OCI-LY7 (cell line): ENCODE data around the gene MYRIP. TPM values are rescaled to one million over a fixed set of nuclear protein-coding genes. Genes with fewer than 3 reads are reported as not detected.

Source experiments
- BruUV-seq: library from RNA; stranded (reverse); fragments of 400-500 nt; replicated peaks from 2 replicates; lab custom pipeline; 2021; lab: Mats Ljungman, UMichigan
- CTCF ChIA-PET: fragments of 300-600 bp; sonication (Branson Sonifier 250); formaldehyde crosslinking; loops from one replicate; lab custom pipeline; 2022; ENCODE audit warnings: antibody characterized with exemption; ENCODE audit not compliant: unreplicated experiment; lab: Charles Lee
- POLR2A ChIA-PET: fragments of 300-600 bp; sonication (Branson Sonifier 250); formaldehyde crosslinking; loops from one replicate; lab custom pipeline; 2022; ENCODE audit warnings: antibody characterized with exemption; lab: Charles Lee
- DNase-seq: peaks from one replicate; pipeline ENCODE4 v3.0.0-alpha.2; 2015; ENCODE audit warnings: low spot score
- H2AFZ ChIP-seq: fragments of 200-600 bp; sonication (generic), shearing (Covaris generic); 2 replicates; pipeline ENCODE4 v1.6.1; 2014; ENCODE audit warnings: mild to moderate bottlenecking, antibody characterized with exemption, low read length, moderate library complexity
- H3K27ac ChIP-seq: fragments of 200-600 bp; sonication (generic); 2 replicates; pipeline ENCODE4 v1.5.1; 2014; ENCODE audit warnings: mixed run types, low read depth, mild to moderate bottlenecking, moderate library complexity, low read length, inconsistent platforms; ENCODE audit not compliant: poor library complexity, severe bottlenecking
- H3K36me3 ChIP-seq: fragments of 200-600 bp; sonication (generic); 2 replicates; pipeline ENCODE4 v1.6.1; 2014; ENCODE audit warnings: mild to moderate bottlenecking, antibody characterized with exemption, low read length, moderate library complexity, mixed read lengths; ENCODE audit not compliant: insufficient read depth
- H3K4me1 ChIP-seq: fragments of 200-600 bp; sonication (generic); 2 replicates; pipeline ENCODE4 v1.5.1; 2014; ENCODE audit warnings: mild to moderate bottlenecking, low read length; ENCODE audit not compliant: insufficient read depth, poor library complexity, severe bottlenecking
- H3K4me2 ChIP-seq: fragments of 200-600 bp; sonication (generic); 2 replicates; pipeline ENCODE4 v1.6.1; 2014; ENCODE audit warnings: mild to moderate bottlenecking, low read length
- H3K4me3 ChIP-seq: fragments of 200-600 bp; sonication (generic); 2 replicates; pipeline ENCODE4 v1.5.1; 2014; ENCODE audit warnings: mild to moderate bottlenecking, low read depth, low read length; ENCODE audit not compliant: poor library complexity, severe bottlenecking
- H3K79me2 ChIP-seq: fragments of 200-600 bp; sonication (generic); 2 replicates; pipeline ENCODE4 v1.6.1; 2016; ENCODE audit warnings: low read depth, mild to moderate bottlenecking, low read length, moderate library complexity, mixed read lengths; ENCODE audit not compliant: insufficient read depth
- H3K9me2 ChIP-seq: fragments of 200-600 bp; sonication (generic); 2 replicates; pipeline ENCODE4 v1.6.1; 2016; ENCODE audit warnings: mild to moderate bottlenecking, low read length, mixed read lengths; ENCODE audit not compliant: insufficient read depth
- H3K9me3 ChIP-seq: fragments of 200-600 bp; sonication (generic); 2 replicates; pipeline ENCODE4 v1.6.1; 2014; ENCODE audit warnings: mild to moderate bottlenecking, mixed run types, low read length, mixed read lengths
- H4K20me1 ChIP-seq: fragments of 200-600 bp; sonication (generic); 2 replicates; pipeline ENCODE4 v1.6.1; 2014; ENCODE audit warnings: mild to moderate bottlenecking, antibody characterized with exemption, low read length, moderate library complexity, mixed read lengths; ENCODE audit not compliant: insufficient read depth
- EZH2phosphoT487 ChIP-seq: fragments of 200-600 bp; sonication (generic); IDR thresholded peaks from 2 replicates; pipeline ENCODE4 v1.6.1; 2018; ENCODE audit warnings: low read depth, borderline replicate concordance, mild to moderate bottlenecking, mixed run types, antibody characterized with exemption, low read length, moderate library complexity, mixed read lengths
- intact Hi-C: fragments of 100-400 bp; cut with micrococcal nuclease; formaldehyde crosslinking; loops from one replicate; pipeline ENCODE4 v1.10.0; 2022; ENCODE audit not compliant: unreplicated experiment
- total RNA-seq, 2 experiments: library from RNA; depleted of rRNA in 1 of 2; stranded (reverse); fragments of >200 nt in 1 of 2; shearing (Covaris generic) in 1 of 2; gene quantifications; 2 replicates each; pipeline ENCODE4 v1.2.3, GENCODE V29; 2014 to 2022
- TF ChIP-seq, protein P1 (sequence below): fragments of 200-600 bp; sonication (generic); conservative IDR thresholded peaks from 2 replicates; pipeline ENCODE4 v1.5.1; 2014; ENCODE audit warnings: mild to moderate bottlenecking, antibody characterized with exemption, low read length, moderate library complexity, mixed read lengths

MYRIP gene
- total RNA-seq, 2 experiments from 2014 or later = not detected

DNA sequence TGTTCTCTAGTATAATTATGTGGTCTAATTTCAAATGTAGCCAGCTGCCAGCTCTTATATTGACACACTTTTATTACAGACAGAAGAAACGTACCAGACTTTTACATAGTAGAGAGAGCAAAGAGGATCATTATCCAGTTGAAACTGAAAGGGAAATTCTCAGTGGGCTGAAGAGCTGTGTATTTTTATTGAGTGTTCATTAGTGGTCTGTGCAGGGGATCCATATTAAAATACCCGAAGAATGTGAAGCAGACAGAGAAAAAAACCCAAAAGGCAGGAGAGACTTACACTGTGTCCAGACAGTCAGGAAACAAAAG lies 41.3 kb downstream of the MYRIP start:
- BruUV-seq = no TSS peak
- H3K9me3 ChIP-seq = no peaks in the 10 kb centered on the region
- intact Hi-C loops = no loop called here
- H3K79me2 ChIP-seq = no peaks in the 10 kb centered on the region
- H3K36me3 ChIP-seq = no peaks in the 10 kb centered on the region
- H3K9me2 ChIP-seq = no peaks in the 10 kb centered on the region
- CTCF ChIA-PET = no interaction called here
- TF ChIP-seq EZH2phosphoT487 = no peak
- TF ChIP-seq, protein P1, sequence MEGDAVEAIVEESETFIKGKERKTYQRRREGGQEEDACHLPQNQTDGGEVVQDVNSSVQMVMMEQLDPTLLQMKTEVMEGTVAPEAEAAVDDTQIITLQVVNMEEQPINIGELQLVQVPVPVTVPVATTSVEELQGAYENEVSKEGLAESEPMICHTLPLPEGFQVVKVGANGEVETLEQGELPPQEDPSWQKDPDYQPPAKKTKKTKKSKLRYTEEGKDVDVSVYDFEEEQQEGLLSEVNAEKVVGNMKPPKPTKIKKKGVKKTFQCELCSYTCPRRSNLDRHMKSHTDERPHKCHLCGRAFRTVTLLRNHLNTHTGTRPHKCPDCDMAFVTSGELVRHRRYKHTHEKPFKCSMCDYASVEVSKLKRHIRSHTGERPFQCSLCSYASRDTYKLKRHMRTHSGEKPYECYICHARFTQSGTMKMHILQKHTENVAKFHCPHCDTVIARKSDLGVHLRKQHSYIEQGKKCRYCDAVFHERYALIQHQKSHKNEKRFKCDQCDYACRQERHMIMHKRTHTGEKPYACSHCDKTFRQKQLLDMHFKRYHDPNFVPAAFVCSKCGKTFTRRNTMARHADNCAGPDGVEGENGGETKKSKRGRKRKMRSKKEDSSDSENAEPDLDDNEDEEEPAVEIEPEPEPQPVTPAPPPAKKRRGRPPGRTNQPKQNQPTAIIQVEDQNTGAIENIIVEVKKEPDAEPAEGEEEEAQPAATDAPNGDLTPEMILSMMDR = no peak
- H3K4me1 ChIP-seq = no peaks in the 10 kb centered on the region
- H4K20me1 ChIP-seq = no peaks in the 10 kb centered on the region
- H2AFZ ChIP-seq = no peak overlapping the region
- no peak for DNase-seq
- H3K4me2 ChIP-seq = no peak overlapping the region
- no peak overlapping the region for H3K27ac ChIP-seq
- H3K4me3 ChIP-seq = no peak overlapping the region
- POLR2A ChIA-PET = no interaction called here

DNA sequence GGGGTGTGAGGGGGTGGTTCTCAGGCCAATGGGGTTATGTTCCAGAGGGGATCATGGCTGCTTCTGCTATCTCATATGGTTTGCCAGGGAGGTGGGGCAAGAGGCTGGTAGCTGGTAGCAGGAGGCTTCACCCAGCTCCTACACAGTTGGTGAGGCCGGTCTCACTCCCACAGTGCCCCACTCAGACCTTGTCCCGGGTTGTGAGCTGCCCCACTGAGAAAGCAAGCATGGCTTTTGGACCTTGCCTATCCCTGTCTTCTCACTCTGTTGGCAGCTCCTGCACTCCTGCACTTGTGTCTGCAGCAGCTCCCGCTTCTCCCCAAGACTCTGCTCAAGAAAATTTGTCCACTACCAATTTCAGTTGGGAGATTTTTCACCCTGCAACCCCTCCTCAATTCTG lies 46.1 kb downstream of the MYRIP start:
- H3K9me2 ChIP-seq = no peaks in the 10 kb centered on the region
- H3K36me3 ChIP-seq = no peaks in the 10 kb centered on the region
- no peak overlapping the region for H3K4me2 ChIP-seq
- intact Hi-C loops = no loop called here
- POLR2A ChIA-PET = no interaction called here
- TF ChIP-seq, protein P1 = no peak
- no peak for TF ChIP-seq EZH2phosphoT487
- BruUV-seq = no TSS peak
- H3K9me3 ChIP-seq = no peaks in the 10 kb centered on the region
- DNase-seq = no peak
- CTCF ChIA-PET = no interaction called here
- H3K4me1 ChIP-seq = no peaks in the 10 kb centered on the region
- H3K79me2 ChIP-seq = no peaks in the 10 kb centered on the region
- H2AFZ ChIP-seq = no peak overlapping the region
- H4K20me1 ChIP-seq = no peaks in the 10 kb centered on the region
- H3K27ac ChIP-seq = no peak overlapping the region
- H3K4me3 ChIP-seq = no peak overlapping the region

DNA sequence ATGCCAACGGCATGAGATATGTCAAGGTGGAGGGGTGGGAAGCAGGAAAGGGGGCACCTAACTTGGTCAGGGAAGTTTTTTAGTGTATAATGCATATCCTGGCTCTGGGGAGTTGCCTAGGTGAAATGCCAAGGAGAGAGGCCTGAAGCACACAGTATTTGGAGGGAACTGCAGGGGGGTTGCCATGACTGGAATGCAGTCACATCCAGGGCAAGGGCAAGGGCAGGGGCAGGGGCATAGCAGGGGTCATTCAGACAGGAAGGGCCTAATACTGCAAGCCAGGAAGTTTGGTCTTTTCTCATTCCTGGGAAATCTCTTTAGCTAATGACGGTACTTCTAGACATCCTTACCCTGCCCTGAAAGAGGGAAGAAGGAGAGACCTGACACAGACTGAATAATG lies 60.5 kb downstream of the MYRIP start:
- POLR2A ChIA-PET = no interaction called here
- Histone ChIP-seq H3K9me3 (no peaks in the 10 kb centered on the region), H3K4me2 (no peak overlapping the region), H3K4me1 (no peaks in the 10 kb centered on the region), H3K4me3 (no peak overlapping the region), H3K27ac (no peak overlapping the region), H3K36me3 (no peaks in the 10 kb centered on the region), H2AFZ (no peak overlapping the region), H3K79me2 (no peaks in the 10 kb centered on the region), H3K9me2 (no peaks in the 10 kb centered on the region), H4K20me1 (no peaks in the 10 kb centered on the region)
- no TSS peak for BruUV-seq
- intact Hi-C loops = no loop called here
- DNase-seq = no peak
- TF ChIP-seq, protein P1 = no peak
- TF ChIP-seq EZH2phosphoT487 = no peak
- CTCF ChIA-PET = no interaction called here
